ENCODE measurements around the gene AVEN. TPM values are rescaled to one million over a fixed set of nuclear protein-coding genes. Genes with fewer than 3 reads are reported as not detected.
"Not testable (repeated sequence)": the region's sequence is repeated elsewhere in the genome, so short reads cannot be mapped to it uniquely, and the experiment has no call there.

The AVEN gene
- total RNA-seq, 1 donor from 2014 or later: 14.4 TPM

DNA sequence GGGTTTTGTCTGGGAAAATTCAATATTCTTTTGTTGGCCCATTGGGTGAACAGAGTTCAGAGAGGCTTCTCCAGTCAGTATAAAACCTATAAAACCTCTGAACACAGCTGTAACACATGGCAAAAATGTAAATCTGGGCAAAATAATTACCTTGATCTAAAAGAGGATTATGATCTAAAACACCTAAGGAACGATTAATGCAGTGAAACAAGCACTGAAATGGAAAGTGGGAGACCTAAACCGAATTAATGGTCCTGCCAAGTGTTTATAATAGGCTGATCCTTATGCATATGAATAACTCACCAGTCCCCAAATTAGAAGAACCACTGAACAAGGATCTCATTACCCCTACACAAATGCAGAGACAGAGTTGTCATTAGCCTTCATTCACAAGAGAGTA, 32.6 kb downstream of the AVEN start:
- TF ChIP-seq, protein P1, sequence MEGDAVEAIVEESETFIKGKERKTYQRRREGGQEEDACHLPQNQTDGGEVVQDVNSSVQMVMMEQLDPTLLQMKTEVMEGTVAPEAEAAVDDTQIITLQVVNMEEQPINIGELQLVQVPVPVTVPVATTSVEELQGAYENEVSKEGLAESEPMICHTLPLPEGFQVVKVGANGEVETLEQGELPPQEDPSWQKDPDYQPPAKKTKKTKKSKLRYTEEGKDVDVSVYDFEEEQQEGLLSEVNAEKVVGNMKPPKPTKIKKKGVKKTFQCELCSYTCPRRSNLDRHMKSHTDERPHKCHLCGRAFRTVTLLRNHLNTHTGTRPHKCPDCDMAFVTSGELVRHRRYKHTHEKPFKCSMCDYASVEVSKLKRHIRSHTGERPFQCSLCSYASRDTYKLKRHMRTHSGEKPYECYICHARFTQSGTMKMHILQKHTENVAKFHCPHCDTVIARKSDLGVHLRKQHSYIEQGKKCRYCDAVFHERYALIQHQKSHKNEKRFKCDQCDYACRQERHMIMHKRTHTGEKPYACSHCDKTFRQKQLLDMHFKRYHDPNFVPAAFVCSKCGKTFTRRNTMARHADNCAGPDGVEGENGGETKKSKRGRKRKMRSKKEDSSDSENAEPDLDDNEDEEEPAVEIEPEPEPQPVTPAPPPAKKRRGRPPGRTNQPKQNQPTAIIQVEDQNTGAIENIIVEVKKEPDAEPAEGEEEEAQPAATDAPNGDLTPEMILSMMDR (IDR thresholded peaks at IDR 0.05; ENCODE audit: unreplicated experiment): no peak
- Mint-ChIP-seq H3K27me3 (no peaks in the 10 kb centered on the region), H3K36me3 (ENCODE audit: insufficient read depth) (no peaks in the 10 kb centered on the region), H3K4me3 (ENCODE audit: low read depth) (no peak overlapping the region), H3K27ac (no peak overlapping the region), H3K4me1 (ENCODE audit: low read depth) (peaks cover 4% of the 10 kb centered on the region), H3K9me3 (ENCODE audit: low read depth) (no peaks in the 10 kb centered on the region)
- DNase-seq (ENCODE audit: low spot score, unreplicated experiment): no peak

DNA sequence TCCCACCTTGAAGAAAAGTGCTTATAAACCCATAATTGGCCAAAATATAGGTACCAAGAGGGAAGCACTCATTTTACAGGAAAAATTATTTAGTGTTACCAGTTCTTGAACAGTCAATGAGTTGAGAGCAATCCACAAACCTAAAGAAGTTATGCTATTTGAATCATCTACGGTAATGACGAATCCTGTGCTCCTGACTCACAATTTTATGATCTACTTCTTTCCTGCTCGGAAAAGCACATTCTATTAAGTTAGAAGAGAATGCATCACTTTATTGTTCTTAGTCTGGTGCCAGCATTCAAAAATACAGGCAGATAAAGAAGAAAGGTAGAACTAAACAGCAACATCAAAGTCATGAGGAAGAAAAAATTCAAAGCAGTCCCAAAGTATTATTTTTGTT, 37.5 kb downstream of the AVEN start:
- H3K36me3 Mint-ChIP-seq (ENCODE audit: insufficient read depth): no peaks in the 10 kb centered on the region
- TF ChIP-seq, protein P1 (IDR thresholded peaks at IDR 0.05; ENCODE audit: unreplicated experiment): no peak
- H3K9me3 Mint-ChIP-seq (ENCODE audit: low read depth): no peaks in the 10 kb centered on the region
- H3K27me3 Mint-ChIP-seq: no peaks in the 10 kb centered on the region
- peaks cover 4% of the 10 kb centered on the region for H3K4me1 Mint-ChIP-seq (ENCODE audit: low read depth)
- no peak overlapping the region for H3K27ac Mint-ChIP-seq
- no peak overlapping the region for H3K4me3 Mint-ChIP-seq (ENCODE audit: low read depth)
- DNase-seq (ENCODE audit: low spot score, unreplicated experiment): no peak

DNA sequence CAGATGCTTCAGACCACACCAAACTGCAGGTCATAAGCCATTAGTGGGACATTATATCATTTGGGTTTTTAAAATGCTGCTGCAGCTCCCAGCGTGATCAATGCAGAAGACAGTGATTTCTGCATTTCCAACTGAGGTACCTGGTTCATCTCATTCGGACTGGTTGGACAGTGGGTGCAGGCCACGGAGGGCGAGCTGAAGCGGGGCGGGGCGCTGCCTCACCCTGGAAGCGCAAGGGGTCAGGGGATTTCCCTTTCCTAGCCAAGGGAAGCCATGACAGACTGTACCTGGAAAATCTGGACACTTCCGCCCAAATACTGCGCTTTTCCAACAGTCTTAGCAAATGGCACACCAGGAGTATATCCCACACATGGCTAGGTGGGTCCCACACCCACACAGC, 43.3 kb downstream of the AVEN start:
- H3K36me3 Mint-ChIP-seq (ENCODE audit: insufficient read depth); DNase-seq (ENCODE audit: low spot score, unreplicated experiment); H3K4me3 Mint-ChIP-seq (ENCODE audit: low read depth); H3K27me3 Mint-ChIP-seq; H3K9me3 Mint-ChIP-seq (ENCODE audit: low read depth); H3K27ac Mint-ChIP-seq; H3K4me1 Mint-ChIP-seq (ENCODE audit: low read depth): not testable (repeated sequence)

DNA sequence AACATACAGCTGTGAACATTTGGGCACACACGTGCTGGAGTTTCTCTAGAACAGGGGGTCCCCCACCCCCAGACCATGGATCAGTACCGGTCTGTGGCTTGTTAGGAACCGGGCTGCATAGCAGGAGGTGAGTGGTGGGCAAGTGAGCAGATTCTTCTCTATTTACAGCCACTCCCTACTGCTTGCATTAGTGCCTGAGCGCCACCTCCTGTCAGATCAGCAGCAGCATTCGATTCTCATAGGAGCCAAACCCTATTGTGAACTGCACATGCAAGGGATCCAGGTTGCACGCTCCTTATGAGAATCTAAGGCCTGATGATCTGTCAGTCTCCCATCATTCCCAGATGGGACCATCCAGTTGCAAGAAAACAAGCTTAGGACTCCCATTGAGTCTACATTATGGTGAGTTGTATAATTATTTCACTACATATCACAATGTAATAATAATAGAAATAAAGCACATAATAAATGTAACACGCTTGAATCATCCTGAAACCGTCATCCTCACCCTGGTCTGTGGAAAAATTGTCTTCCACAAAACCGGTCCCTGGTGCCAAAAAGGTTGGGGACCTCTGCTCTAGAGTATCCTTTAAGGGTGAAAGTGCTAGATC, 44.9 kb downstream of the AVEN start:
- Mint-ChIP-seq H3K9me3 (ENCODE audit: low read depth) (peaks cover 4% of the 10 kb centered on the region), H3K36me3 (ENCODE audit: insufficient read depth) (peaks cover 4% of the 10 kb centered on the region), H3K27ac (no peak overlapping the region), H3K4me3 (ENCODE audit: low read depth) (no peak overlapping the region), H3K27me3 (no peaks in the 10 kb centered on the region), H3K4me1 (ENCODE audit: low read depth) (peaks cover 1% of the 10 kb centered on the region)
- TF ChIP-seq, protein P1 (IDR thresholded peaks at IDR 0.05; ENCODE audit: unreplicated experiment): peak; percentile 42
- DNase-seq (ENCODE audit: low spot score, unreplicated experiment): no peak

- TF ChIP-seq, protein P1 (IDR thresholded peaks at IDR 0.05; ENCODE audit: unreplicated experiment): no peak
- no peak for DNase-seq (ENCODE audit: low spot score, unreplicated experiment)
- peaks cover 28% of the 10 kb centered on the region for H3K4me1 Mint-ChIP-seq (ENCODE audit: low read depth)
- peaks cover 5% of the 10 kb centered on the region for H3K36me3 Mint-ChIP-seq (ENCODE audit: insufficient read depth)
- H3K27ac Mint-ChIP-seq: no peak overlapping the region
- H3K27me3 Mint-ChIP-seq: no peaks in the 10 kb centered on the region
- H3K9me3 Mint-ChIP-seq (ENCODE audit: low read depth): peaks cover 7% of the 10 kb centered on the region
- H3K4me3 Mint-ChIP-seq (ENCODE audit: low read depth): no peak overlapping the region
Measured at GRCh38 chr15:33988384-33988783, 50.6 kb downstream of the AVEN start.

DNA sequence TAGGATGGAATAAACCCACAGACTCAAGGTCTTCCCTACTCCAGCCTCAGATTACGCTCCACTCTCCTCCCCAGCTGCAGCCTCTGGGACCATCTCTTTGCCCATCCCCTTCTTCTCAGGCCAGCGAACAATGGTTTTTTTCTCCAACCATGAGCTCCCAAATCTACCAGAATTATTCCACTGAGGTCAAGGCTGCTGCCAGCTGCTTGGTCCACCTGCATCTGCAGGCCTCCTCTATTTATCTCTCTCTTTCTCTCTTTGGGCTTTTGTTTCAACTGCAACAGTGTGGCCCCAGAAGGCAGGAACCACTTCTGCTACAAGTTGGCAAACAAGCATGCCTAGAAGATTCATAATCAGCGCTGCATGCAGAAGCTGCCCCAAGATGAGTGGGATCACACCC, 51.6 kb downstream of the AVEN start:
- no peak for DNase-seq (ENCODE audit: low spot score, unreplicated experiment)
- Mint-ChIP-seq H3K27me3 (no peaks in the 10 kb centered on the region), H3K36me3 (ENCODE audit: insufficient read depth) (peaks cover 5% of the 10 kb centered on the region), H3K4me1 (ENCODE audit: low read depth) (peaks cover 35% of the 10 kb centered on the region), H3K27ac (no peak overlapping the region), H3K9me3 (ENCODE audit: low read depth) (peaks cover 7% of the 10 kb centered on the region), H3K4me3 (ENCODE audit: low read depth) (no peak overlapping the region)
- TF ChIP-seq, protein P1 (IDR thresholded peaks at IDR 0.05; ENCODE audit: unreplicated experiment): no peak
